Mesenchymal stem cell (in vitro differentiated cells and primary cell): ENCODE measurements around the gene TTYH1.

ENCODE experiments used
- DNase-seq: peaks from one replicate; pipeline ENCODE4 v3.0.0-alpha.2; 2013
- H2AFZ ChIP-seq: one replicate; pipeline ENCODE4 v1.6.1; 2013; ENCODE audit warnings: low read depth, mild to moderate bottlenecking, control low read depth, inconsistent platforms, low read length, moderate library complexity
- H2AK5ac ChIP-seq: 2 replicates; pipeline ENCODE4 v1.6.1; 2013; ENCODE audit warnings: low read length, moderate library complexity, mild to moderate bottlenecking, inconsistent platforms; ENCODE audit not compliant: severe bottlenecking
- H2BK120ac ChIP-seq: one replicate; pipeline ENCODE4 v1.6.1; 2013; ENCODE audit warnings: low read depth, mild to moderate bottlenecking, inconsistent platforms, low read length, moderate library complexity
- H2BK12ac ChIP-seq, 2 experiments: one replicate each; pipeline ENCODE4 v1.6.1; 2013; ENCODE audit warnings: inconsistent platforms in 2 of 2, low read length in 2 of 2, mild to moderate bottlenecking in 2 of 2, moderate library complexity in 2 of 2, control low read depth in 1 of 2
- H2BK15ac ChIP-seq: one replicate; pipeline ENCODE4 v1.6.1; 2013; ENCODE audit warnings: mild to moderate bottlenecking, low read depth, inconsistent platforms; ENCODE audit not compliant: poor library complexity, severe bottlenecking
- H2BK5ac ChIP-seq: 2 replicates; pipeline ENCODE4 v1.6.1; 2013; ENCODE audit warnings: low read depth, mild to moderate bottlenecking, low read length, control low read depth, inconsistent platforms; ENCODE audit not compliant: poor library complexity, severe bottlenecking
- H3K14ac ChIP-seq, 2 experiments: one replicate each; pipeline ENCODE4 v1.6.1; 2013; ENCODE audit warnings: inconsistent platforms in 2 of 2, low read length in 2 of 2, control low read depth in 1 of 2, mild to moderate bottlenecking in 1 of 2, moderate library complexity in 1 of 2
- H3K18ac ChIP-seq, 2 experiments: one replicate each; pipeline ENCODE4 v1.6.1; 2013; ENCODE audit warnings: inconsistent platforms in 2 of 2, low read length in 2 of 2, control low read depth in 1 of 2, low read depth in 1 of 2, mild to moderate bottlenecking in 1 of 2
- H3K23ac ChIP-seq, 2 experiments: one replicate each; pipeline ENCODE4 v1.6.1; 2013; ENCODE audit warnings: inconsistent platforms in 2 of 2, low read length in 2 of 2, mild to moderate bottlenecking in 2 of 2, moderate library complexity in 2 of 2, control low read depth in 1 of 2
- H3K27ac ChIP-seq: 2 replicates; pipeline ENCODE4 v1.5.1; 2013; ENCODE audit warnings: mild to moderate bottlenecking, moderate library complexity, low read length, control low read depth, inconsistent platforms; ENCODE audit not compliant: poor library complexity, severe bottlenecking
- H3K27me3 ChIP-seq, 2 experiments: 2 replicates each; pipeline versions ENCODE4 v1.6.1 to v1.7.0; 2013; ENCODE audit warnings: low read length in 2 of 2, mild to moderate bottlenecking in 2 of 2, moderate library complexity in 2 of 2, control low read depth in 1 of 2, inconsistent platforms in 1 of 2; ENCODE audit not compliant: control insufficient read depth in 1 of 2, insufficient read depth in 1 of 2
- H3K36me3 ChIP-seq, 2 experiments: 2 replicates each; pipeline versions ENCODE4 v1.6.1 to v1.7.0; 2013; ENCODE audit warnings: low read length in 2 of 2, control low read depth in 1 of 2, inconsistent platforms in 1 of 2, low read depth in 1 of 2, mild to moderate bottlenecking in 1 of 2; ENCODE audit not compliant: insufficient read depth in 2 of 2, control insufficient read depth in 1 of 2
- H3K4ac ChIP-seq, 2 experiments: one replicate each; pipeline ENCODE4 v1.6.1; 2013; ENCODE audit warnings: inconsistent platforms in 2 of 2, low read length in 2 of 2, mild to moderate bottlenecking in 2 of 2, moderate library complexity in 2 of 2, control low read depth in 1 of 2, low read depth in 1 of 2
- H3K4me1 ChIP-seq: 2 replicates; pipeline ENCODE4 v1.6.1; 2013; ENCODE audit warnings: low read depth, low read length, control low read depth; ENCODE audit not compliant: control insufficient read depth, insufficient read depth
- H3K4me2 ChIP-seq: 2 replicates; pipeline ENCODE4 v1.6.1; 2013; ENCODE audit warnings: low read length, mild to moderate bottlenecking, inconsistent platforms; ENCODE audit not compliant: poor library complexity, severe bottlenecking
- H3K4me3 ChIP-seq, 2 experiments: 2 replicates each; pipeline versions ENCODE4 v1.5.1 to v1.7.0; 2013; ENCODE audit warnings: low read length in 2 of 2, mild to moderate bottlenecking in 2 of 2, control low read depth in 1 of 2, low read depth in 1 of 2; ENCODE audit not compliant: insufficient read depth in 1 of 2
- H3K79me1 ChIP-seq: replicated peaks from 2 replicates; pipeline ENCODE4 v1.6.1; 2013; ENCODE audit warnings: mild to moderate bottlenecking, control low read depth, low read length, inconsistent platforms; ENCODE audit not compliant: poor library complexity, severe bottlenecking
- H3K9ac ChIP-seq: 2 replicates; pipeline ENCODE4 v1.7.0; 2013; ENCODE audit warnings: mild to moderate bottlenecking, low read length, moderate library complexity
- H3K9me3 ChIP-seq: 2 replicates; pipeline ENCODE4 v1.7.0; 2013; ENCODE audit warnings: mild to moderate bottlenecking, low read length; ENCODE audit not compliant: control insufficient read depth
- H4K8ac ChIP-seq: one replicate; pipeline ENCODE4 v1.6.1; 2013; ENCODE audit warnings: inconsistent platforms, mild to moderate bottlenecking, low read length, moderate library complexity
- H4K91ac ChIP-seq: one replicate; pipeline ENCODE4 v1.6.1; 2013; ENCODE audit warnings: mild to moderate bottlenecking, low read length, inconsistent platforms
- WGBS: methylation state at CpG from one replicate; pipeline ENCODE4 v1.1.7; 2013; ENCODE audit warnings: mixed read lengths; 5-methylcytosine and 5-hydroxymethylcytosine counted together

The TTYH1 gene

GRCh38 chr19:54389553-54389952 lies 25.7 kb upstream of the TTYH1 start:
- Histone ChIP-seq H2BK5ac (no peak overlapping the region), H4K8ac (no peak overlapping the region), H3K4me1 (no peaks in the 10 kb centered on the region), H2AK5ac (no peak overlapping the region), H3K36me3 (no peaks in the 10 kb centered on the region), H3K9me3 (no peaks in the 10 kb centered on the region), H3K79me1 (no peaks in the 10 kb centered on the region), H3K4me3 (no peak overlapping the region), H3K27ac (no peak overlapping the region), H3K18ac (no peak overlapping the region), H3K4ac (no peak overlapping the region), H3K4me2 (no peak overlapping the region), H4K91ac (no peak overlapping the region), H3K9ac (no peak overlapping the region), H3K23ac (no peak overlapping the region), H2BK15ac (no peak overlapping the region), H3K27me3 (peaks cover 13 to 51% of the 10 kb centered on the region in 2 experiments), H3K14ac (no peak overlapping the region), H2BK12ac (no peak overlapping the region), H2AFZ (no peak overlapping the region), H2BK120ac (no peak overlapping the region)
- no peak for DNase-seq
- 93% methylated on average over 3 of the region's 4 CpGs for WGBS

GRCh38 chr19:54390942-54391577 lies 24.2 kb upstream of the TTYH1 start:
- Histone ChIP-seq H3K4ac (no peak overlapping the region), H3K4me2 (no peak overlapping the region), H4K91ac (no peak overlapping the region), H2AK5ac (no peak overlapping the region), H3K9me3 (no peaks in the 10 kb centered on the region), H2BK120ac (no peak overlapping the region), H2BK5ac (no peak overlapping the region), H3K23ac (no peak overlapping the region), H2BK15ac (no peak overlapping the region), H3K27me3 (peaks cover 13 to 44% of the 10 kb centered on the region in 2 experiments), H2BK12ac (no peak overlapping the region), H3K79me1 (no peaks in the 10 kb centered on the region), H3K27ac (no peak overlapping the region), H3K18ac (no peak overlapping the region), H3K4me1 (no peaks in the 10 kb centered on the region), H3K4me3 (no peak overlapping the region), H3K14ac (no peak overlapping the region), H4K8ac (no peak overlapping the region), H2AFZ (no peak overlapping the region), H3K9ac (no peak overlapping the region), H3K36me3 (no peaks in the 10 kb centered on the region)
- peak; percentile 63 for DNase-seq
- WGBS: 28% methylated on average over 7 of the region's 7 CpGs

DNA sequence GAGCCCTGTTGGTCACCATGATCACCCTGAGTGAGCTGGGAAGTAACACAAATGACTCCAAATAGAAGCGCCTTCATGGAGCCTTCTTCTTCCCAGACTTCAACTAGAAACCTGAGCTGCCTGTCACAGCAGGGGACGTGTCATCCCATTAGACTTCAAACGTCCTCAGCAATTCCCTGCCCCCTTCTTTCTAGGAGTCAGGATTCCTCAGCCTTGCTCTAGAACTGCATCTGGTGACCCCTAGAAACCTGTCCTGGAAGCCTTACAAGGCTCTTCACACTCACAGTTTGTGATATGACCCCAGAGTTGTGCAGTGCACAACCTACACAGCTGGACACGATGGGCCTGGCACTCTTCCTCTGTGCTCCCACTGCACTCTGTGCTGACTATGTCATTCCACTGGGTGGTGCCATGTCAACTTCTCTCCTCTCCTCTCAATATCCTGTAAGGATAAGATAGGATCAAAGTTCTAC lies 23.6 kb upstream of the TTYH1 start:
- Histone ChIP-seq H2AFZ (no peak overlapping the region), H3K18ac (no peak overlapping the region), H4K91ac (no peak overlapping the region), H3K4me1 (no peaks in the 10 kb centered on the region), H2BK5ac (no peak overlapping the region), H2BK12ac (no peak overlapping the region), H3K9me3 (no peaks in the 10 kb centered on the region), H3K27ac (no peak overlapping the region), H3K4ac (no peak overlapping the region), H2AK5ac (no peak overlapping the region), H3K4me3 (peak overlapping the region in 1 of 2 experiments; percentile 10), H2BK15ac (no peak overlapping the region), H3K27me3 (peaks cover 13 to 43% of the 10 kb centered on the region in 2 experiments), H2BK120ac (no peak overlapping the region), H3K14ac (no peak overlapping the region), H3K79me1 (no peaks in the 10 kb centered on the region), H3K4me2 (no peak overlapping the region), H3K36me3 (no peaks in the 10 kb centered on the region), H4K8ac (no peak overlapping the region), H3K9ac (no peak overlapping the region), H3K23ac (no peak overlapping the region)
- 21% methylated on average over 4 of the region's 4 CpGs for WGBS
- no peak for DNase-seq

DNA sequence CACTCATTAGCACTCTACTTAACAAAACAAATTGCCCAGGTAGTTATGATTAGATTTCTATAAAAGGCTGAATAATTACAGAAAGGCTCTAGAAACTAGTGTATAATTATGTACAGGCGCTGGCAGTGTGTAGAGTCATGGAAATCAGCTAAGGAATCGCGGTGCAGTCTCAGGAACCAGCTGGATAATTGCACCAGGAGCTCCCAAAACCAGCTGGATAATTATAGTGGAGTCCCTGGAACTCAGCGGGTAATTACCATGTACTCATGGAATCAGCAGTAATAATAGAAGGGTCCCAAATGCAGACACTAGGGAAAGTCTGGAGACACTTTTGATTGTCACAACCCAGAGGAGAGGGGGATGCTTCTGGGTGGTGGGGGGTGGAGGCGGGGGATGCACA lies 23.2 kb upstream of the TTYH1 start:
- Histone ChIP-seq H2BK5ac (no peak overlapping the region), H3K4me1 (no peaks in the 10 kb centered on the region), H2AK5ac (no peak overlapping the region), H3K27me3 (peaks cover 13 to 41% of the 10 kb centered on the region in 2 experiments), H3K9me3 (no peaks in the 10 kb centered on the region), H3K27ac (no peak overlapping the region), H3K4ac (no peak overlapping the region), H3K23ac (no peak overlapping the region), H2BK12ac (no peak overlapping the region), H2AFZ (no peak overlapping the region), H3K36me3 (no peaks in the 10 kb centered on the region), H3K9ac (no peak overlapping the region), H4K8ac (no peak overlapping the region), H3K4me3 (no peak overlapping the region), H3K79me1 (no peaks in the 10 kb centered on the region), H3K4me2 (no peak overlapping the region), H3K18ac (no peak overlapping the region), H3K14ac (no peak overlapping the region), H4K91ac (no peak overlapping the region), H2BK15ac (no peak overlapping the region), H2BK120ac (no peak overlapping the region)
- DNase-seq: no peak
- 75% methylated on average over 4 of the region's 5 CpGs for WGBS
